ENCODE data around the gene EGLN1.

- TF ChIP-seq CTCF (IDR thresholded peaks at IDR 0.05; ENCODE audit: control extremely low read depth in 1 of 3, insufficient read depth in 1 of 3, low read depth in 1 of 3, low read length in 3 of 3) (no peak), YY1 (IDR thresholded peaks at IDR 0.05; ENCODE audit: low read depth, low read length) (no peak), MAFK (IDR thresholded peaks at IDR 0.05; ENCODE audit: low read depth, low read length) (no peak), GABPA (IDR thresholded peaks at IDR 0.05; ENCODE audit: borderline replicate concordance, insufficient read depth, low read length) (no peak), BACH1 (IDR thresholded peaks at IDR 0.05; ENCODE audit: low read length) (no peak), CHD2 (IDR thresholded peaks at IDR 0.05; ENCODE audit: low read length) (no peak), RAD21 (IDR thresholded peaks at IDR 0.05 in 1 of 2, conservative IDR thresholded peaks at IDR 0.05 in 1 of 2; ENCODE audit: low read depth in 2 of 2, low read length in 2 of 2) (no peak)
Observed at GRCh38 chr1:231431665-231432415, 9.8 kb upstream of the EGLN1 start.

Data from H1 (cell line).